H9 (cell line): ENCODE results near the gene OTULIN. TPM values are rescaled to one million over a fixed set of nuclear protein-coding genes. Genes with fewer than 3 reads are reported as not detected.
A peak's percentile ranks its signal among the peaks of the same experiment; 100 is the strongest.

Experiments used
- DNase-seq: peaks from one replicate; pipeline ENCODE4 v3.0.0-alpha.2; 2017
- H2AFZ ChIP-seq: one replicate; pipeline ENCODE4 v1.6.1; 2013; ENCODE audit warnings: mild to moderate bottlenecking, low read length, control low read depth, moderate library complexity
- H2AK5ac ChIP-seq: 2 replicates; pipeline ENCODE4 v1.6.1; 2013; ENCODE audit warnings: low read length, control low read depth, mixed read lengths; ENCODE audit not compliant: insufficient read length
- H2BK120ac ChIP-seq: one replicate; pipeline ENCODE4 v1.6.1; 2013; ENCODE audit warnings: low read depth, mild to moderate bottlenecking, low read length, control low read depth, inconsistent platforms; ENCODE audit not compliant: poor library complexity, severe bottlenecking
- H2BK12ac ChIP-seq: 2 replicates; pipeline ENCODE4 v1.6.1; 2013; ENCODE audit warnings: low read length, control low read depth, mixed read lengths, low read depth; ENCODE audit not compliant: insufficient read length
- H2BK15ac ChIP-seq: 2 replicates; pipeline ENCODE4 v1.6.1; 2013; ENCODE audit warnings: low read depth, low read length, control low read depth
- H2BK20ac ChIP-seq: one replicate; pipeline ENCODE4 v1.6.1; 2013; ENCODE audit warnings: low read depth, mild to moderate bottlenecking, low read length, control low read depth, inconsistent platforms; ENCODE audit not compliant: poor library complexity, severe bottlenecking
- H2BK5ac ChIP-seq: 2 replicates; pipeline ENCODE4 v1.6.1; 2013; ENCODE audit warnings: low read length, control low read depth, mixed read lengths; ENCODE audit not compliant: insufficient read length
- H3K14ac ChIP-seq: 2 replicates; pipeline ENCODE4 v1.6.1; 2013; ENCODE audit warnings: low read length, control low read depth; ENCODE audit not compliant: insufficient read depth
- H3K18ac ChIP-seq: 2 replicates; pipeline ENCODE4 v1.6.1; 2013; ENCODE audit warnings: low read depth, mild to moderate bottlenecking, mixed read lengths, low read length, control low read depth; ENCODE audit not compliant: insufficient read length
- H3K23ac ChIP-seq: 2 replicates; pipeline ENCODE4 v1.6.1; 2013; ENCODE audit warnings: low read length, control low read depth, mixed read lengths, low read depth; ENCODE audit not compliant: insufficient read length
- H3K23me2 ChIP-seq: 2 replicates; pipeline ENCODE4 v1.6.1; 2013; ENCODE audit warnings: low read depth, mild to moderate bottlenecking, mixed read lengths, low read length, control low read depth; ENCODE audit not compliant: insufficient read length, poor library complexity, severe bottlenecking
- H3K27ac ChIP-seq: 2 replicates; pipeline ENCODE4 v1.5.1; 2013; ENCODE audit warnings: low read length, control low read depth, mixed read lengths, low read depth; ENCODE audit not compliant: insufficient read length
- H3K27me3 ChIP-seq: 2 replicates; pipeline ENCODE4 v1.6.1; 2013; ENCODE audit warnings: low read length, control low read depth, inconsistent platforms; ENCODE audit not compliant: insufficient read depth
- H3K4ac ChIP-seq: 2 replicates; pipeline ENCODE4 v1.6.1; 2013; ENCODE audit warnings: low read depth, mild to moderate bottlenecking, control low read depth, inconsistent platforms, low read length, moderate library complexity
- H3K4me1 ChIP-seq: 2 replicates; pipeline ENCODE4 v1.6.1; 2013; ENCODE audit warnings: low read length, control low read depth, inconsistent platforms; ENCODE audit not compliant: insufficient read depth
- H3K4me2 ChIP-seq: 2 replicates; pipeline ENCODE4 v1.6.1; 2013; ENCODE audit warnings: low read length, control low read depth, mixed read lengths; ENCODE audit not compliant: insufficient read length, insufficient read depth
- H3K56ac ChIP-seq: 2 replicates; pipeline ENCODE4 v1.6.1; 2013; ENCODE audit warnings: low read depth, mild to moderate bottlenecking, mixed read lengths, low read length, control low read depth; ENCODE audit not compliant: insufficient read length
- H3K79me1 ChIP-seq: 2 replicates; pipeline ENCODE4 v1.6.1; 2013; ENCODE audit warnings: low read depth, mild to moderate bottlenecking, moderate library complexity, low read length, control low read depth, inconsistent platforms; ENCODE audit not compliant: insufficient read depth, poor library complexity, severe bottlenecking
- H3K79me2 ChIP-seq: 2 replicates; pipeline ENCODE4 v1.6.1; 2013; ENCODE audit warnings: low read length, control low read depth, inconsistent platforms; ENCODE audit not compliant: insufficient read depth
- H3K9ac ChIP-seq: 2 replicates; pipeline ENCODE4 v1.6.1; 2013; ENCODE audit warnings: low read length, control low read depth, mixed read lengths; ENCODE audit not compliant: insufficient read length; ENCODE audit errors: extremely low read depth
- H3K9me3 ChIP-seq: one replicate; pipeline ENCODE4 v1.6.1; 2013; ENCODE audit warnings: low read depth, low read length, inconsistent platforms; ENCODE audit not compliant: control insufficient read depth
- H3T11ph ChIP-seq: one replicate; pipeline ENCODE4 v1.6.1; 2013; ENCODE audit warnings: mild to moderate bottlenecking, low read length, control low read depth, inconsistent platforms
- H4K20me1 ChIP-seq: one replicate; pipeline ENCODE4 v1.6.1; 2013; ENCODE audit not compliant: control insufficient read depth, insufficient read length, insufficient read depth
- H4K5ac ChIP-seq: 2 replicates; pipeline ENCODE4 v1.6.1; 2013; ENCODE audit warnings: low read depth, mild to moderate bottlenecking, mixed read lengths, low read length, control low read depth; ENCODE audit not compliant: insufficient read length
- H4K8ac ChIP-seq: replicated peaks from 2 replicates; pipeline ENCODE4 v1.6.1; 2013; ENCODE audit warnings: low read length, control low read depth, mixed read lengths, low read depth; ENCODE audit not compliant: insufficient read length
- H4K91ac ChIP-seq: 2 replicates; pipeline ENCODE4 v1.6.1; 2013; ENCODE audit warnings: low read depth, mild to moderate bottlenecking, moderate library complexity, mixed read lengths, low read length, control low read depth; ENCODE audit not compliant: insufficient read length
- H3K27ac Mint-ChIP-seq, 3 experiments: 2 replicates in 2 of 3; 3 replicates in 1 of 3; pipeline ENCODE4 v1.8.0; 2020 to 2021; ENCODE audit warnings: mixed read lengths in 3 of 3, mild to moderate bottlenecking in 1 of 3, moderate library complexity in 1 of 3
- H3K27me3 Mint-ChIP-seq: 2 replicates; pipeline ENCODE4 v1.8.0; 2021; ENCODE audit warnings: low read depth, mild to moderate bottlenecking, moderate library complexity, mixed read lengths
- H3K36me3 Mint-ChIP-seq, 3 experiments: 2 replicates in 2 of 3; 3 replicates in 1 of 3; pipeline ENCODE4 v1.8.0; 2020 to 2021; ENCODE audit warnings: low read depth in 3 of 3, mixed read lengths in 3 of 3; ENCODE audit not compliant: insufficient read depth in 1 of 3
- H3K4me1 Mint-ChIP-seq, 2 experiments: 2 replicates each; pipeline ENCODE4 v1.8.0; 2020; ENCODE audit warnings: mixed read lengths in 2 of 2
- H3K4me3 Mint-ChIP-seq, 2 experiments: 2 replicates in 1 of 2; 3 replicates in 1 of 2; pipeline ENCODE4 v1.8.0; 2020 to 2021; ENCODE audit warnings: mild to moderate bottlenecking in 2 of 2, mixed read lengths in 2 of 2, moderate library complexity in 1 of 2
- H3K9me3 Mint-ChIP-seq, 2 experiments: 2 replicates in 1 of 2; 3 replicates in 1 of 2; pipeline ENCODE4 v1.8.0; 2020; ENCODE audit warnings: mild to moderate bottlenecking in 2 of 2, mixed read lengths in 2 of 2, moderate library complexity in 1 of 2
- WGBS: extraction: QIAGEN DNeasy Blood & Tissue Kit; methylation state at CpG from one replicate; pipeline ENCODE4 v1.1.7; 2013; ENCODE audit warnings: missing lambda C conversion rate, low lambda C conversion rate, mixed read lengths; ENCODE audit not compliant: insufficient read length; ENCODE audit errors: extremely low coverage; 5-methylcytosine and 5-hydroxymethylcytosine counted together
- total RNA-seq: library from RNA; stranded (reverse); gene quantifications from 2 replicates; pipeline ENCODE4 v1.2.1, GENCODE V29; 2021
- TF ChIP-seq, protein P1 (sequence below): fragments of 200-600 bp; sonication (generic); conservative IDR thresholded peaks from 3 replicates; pipeline ENCODE4 v1.8.0; 2021; ENCODE audit warnings: antibody characterized with exemption, mild to moderate bottlenecking

OTULIN gene
- total RNA-seq, 1 experiment from 2014 or later: 35.8 TPM

GRCh38 chr5:14726066-14726838, 61.7 kb downstream of the OTULIN start:
- no peaks in the 10 kb centered on the region for H3K79me2 ChIP-seq
- no peak overlapping the region for H2BK120ac ChIP-seq
- no peak overlapping the region for H3K18ac ChIP-seq
- no CpG with 5 or more reads among the region's 14 CpGs for WGBS
- H3K23me2 ChIP-seq: no peaks in the 10 kb centered on the region
- Mint-ChIP-seq H3K4me1 (peaks cover 45 to 47% of the 10 kb centered on the region in 2 experiments), H3K36me3 (peaks cover 0 to 3% (median under 1%) of the 10 kb centered on the region in 3 experiments; a peak in 2 of 7 replicates), H3K9me3 (no peaks in the 10 kb centered on the region), H3K4me3 (no peak overlapping the region), H3K27me3 (peaks cover 2% of the 10 kb centered on the region; the same call in 1 of the 2 replicates), H3K27ac (peak overlapping the region in 1 of 3 experiments; percentile 32; a peak in 2 of 7 replicates)
- H4K5ac ChIP-seq: no peak overlapping the region
- no peak overlapping the region for H2AK5ac ChIP-seq
- peaks cover 15% of the 10 kb centered on the region; the same call in 1 of the 2 replicates for H3K4me1 ChIP-seq
- no peak overlapping the region for H2BK5ac ChIP-seq
- H3K4me2 ChIP-seq: no peak overlapping the region
- H3T11ph ChIP-seq: no peak overlapping the region
- H3K14ac ChIP-seq: no peak overlapping the region
- no peak overlapping the region for H3K56ac ChIP-seq
- DNase-seq: no peak
- no peak overlapping the region for H3K27ac ChIP-seq
- H3K9me3 ChIP-seq: no peaks in the 10 kb centered on the region
- H2AFZ ChIP-seq: no peak overlapping the region
- H3K79me1 ChIP-seq: no peaks in the 10 kb centered on the region
- no peak overlapping the region for H2BK15ac ChIP-seq
- no peak overlapping the region for H3K9ac ChIP-seq
- H3K27me3 ChIP-seq: no peaks in the 10 kb centered on the region
- TF ChIP-seq, protein P1, sequence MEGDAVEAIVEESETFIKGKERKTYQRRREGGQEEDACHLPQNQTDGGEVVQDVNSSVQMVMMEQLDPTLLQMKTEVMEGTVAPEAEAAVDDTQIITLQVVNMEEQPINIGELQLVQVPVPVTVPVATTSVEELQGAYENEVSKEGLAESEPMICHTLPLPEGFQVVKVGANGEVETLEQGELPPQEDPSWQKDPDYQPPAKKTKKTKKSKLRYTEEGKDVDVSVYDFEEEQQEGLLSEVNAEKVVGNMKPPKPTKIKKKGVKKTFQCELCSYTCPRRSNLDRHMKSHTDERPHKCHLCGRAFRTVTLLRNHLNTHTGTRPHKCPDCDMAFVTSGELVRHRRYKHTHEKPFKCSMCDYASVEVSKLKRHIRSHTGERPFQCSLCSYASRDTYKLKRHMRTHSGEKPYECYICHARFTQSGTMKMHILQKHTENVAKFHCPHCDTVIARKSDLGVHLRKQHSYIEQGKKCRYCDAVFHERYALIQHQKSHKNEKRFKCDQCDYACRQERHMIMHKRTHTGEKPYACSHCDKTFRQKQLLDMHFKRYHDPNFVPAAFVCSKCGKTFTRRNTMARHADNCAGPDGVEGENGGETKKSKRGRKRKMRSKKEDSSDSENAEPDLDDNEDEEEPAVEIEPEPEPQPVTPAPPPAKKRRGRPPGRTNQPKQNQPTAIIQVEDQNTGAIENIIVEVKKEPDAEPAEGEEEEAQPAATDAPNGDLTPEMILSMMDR: no peak
- H2BK12ac ChIP-seq: no peak overlapping the region
- H3K4ac ChIP-seq: no peak overlapping the region
- no peak overlapping the region for H4K8ac ChIP-seq
- H3K23ac ChIP-seq: no peak overlapping the region
- H4K20me1 ChIP-seq: no peaks in the 10 kb centered on the region
- H4K91ac ChIP-seq: no peak overlapping the region
- no peak overlapping the region for H2BK20ac ChIP-seq
